ENCODE results near the gene VSIR.

The VSIR gene

DNA sequence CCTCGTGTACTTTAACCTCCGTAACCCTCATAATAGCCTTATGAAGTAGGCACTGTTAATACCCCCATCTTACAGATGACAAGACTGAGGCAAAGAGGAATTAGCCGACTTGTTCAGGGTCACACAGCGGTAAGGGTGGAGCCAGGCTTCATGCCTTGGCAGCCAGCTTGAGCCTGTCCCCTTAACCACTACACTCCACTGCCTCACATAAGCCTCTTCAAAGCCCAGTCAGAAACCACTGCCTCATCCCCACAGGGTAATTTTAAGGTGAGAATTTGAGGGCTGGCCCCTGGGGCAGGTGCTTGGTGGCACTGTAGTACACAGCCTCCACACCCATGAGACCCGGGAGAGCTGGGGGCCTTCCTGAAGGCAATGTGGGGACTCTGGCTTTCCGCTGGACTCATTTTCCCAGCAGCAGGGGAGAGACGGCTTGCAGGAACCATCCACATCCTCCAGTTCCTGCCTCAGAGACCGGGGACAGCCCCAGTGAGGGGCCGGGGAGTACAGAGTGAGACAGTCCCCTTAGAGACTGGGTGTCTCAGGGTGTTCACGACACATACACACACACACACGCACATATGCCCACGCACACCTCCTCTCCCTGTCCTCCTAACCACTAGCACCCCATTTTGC, 46.1 kb downstream of the VSIR start:
- no peak for DNase-seq

DNA sequence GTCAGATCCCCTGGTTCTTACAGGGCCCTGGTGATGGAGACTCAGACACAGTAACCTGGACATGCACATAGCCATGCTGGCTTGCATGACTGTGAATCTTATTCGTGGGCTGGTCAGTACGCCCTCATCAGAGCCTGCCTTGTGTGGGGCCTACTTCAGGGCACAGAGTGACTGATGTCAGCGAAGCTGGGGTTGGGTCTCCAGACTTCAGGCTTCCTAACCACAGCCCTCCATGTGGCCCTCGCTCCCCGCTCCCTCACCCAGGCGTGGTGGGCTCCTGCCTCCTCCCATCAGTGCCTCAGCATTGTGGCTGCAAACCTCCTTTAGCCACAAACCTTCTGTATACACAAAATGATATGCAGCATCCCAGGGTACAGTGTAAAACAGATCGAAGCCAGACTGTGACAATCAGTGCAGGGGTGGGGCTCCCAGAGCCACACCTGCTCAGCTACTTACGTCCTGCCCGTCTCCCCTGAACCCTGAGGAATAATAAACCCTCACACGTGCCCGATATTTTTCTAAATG, 46.7 kb downstream of the VSIR start:
- no peak for DNase-seq

DNA sequence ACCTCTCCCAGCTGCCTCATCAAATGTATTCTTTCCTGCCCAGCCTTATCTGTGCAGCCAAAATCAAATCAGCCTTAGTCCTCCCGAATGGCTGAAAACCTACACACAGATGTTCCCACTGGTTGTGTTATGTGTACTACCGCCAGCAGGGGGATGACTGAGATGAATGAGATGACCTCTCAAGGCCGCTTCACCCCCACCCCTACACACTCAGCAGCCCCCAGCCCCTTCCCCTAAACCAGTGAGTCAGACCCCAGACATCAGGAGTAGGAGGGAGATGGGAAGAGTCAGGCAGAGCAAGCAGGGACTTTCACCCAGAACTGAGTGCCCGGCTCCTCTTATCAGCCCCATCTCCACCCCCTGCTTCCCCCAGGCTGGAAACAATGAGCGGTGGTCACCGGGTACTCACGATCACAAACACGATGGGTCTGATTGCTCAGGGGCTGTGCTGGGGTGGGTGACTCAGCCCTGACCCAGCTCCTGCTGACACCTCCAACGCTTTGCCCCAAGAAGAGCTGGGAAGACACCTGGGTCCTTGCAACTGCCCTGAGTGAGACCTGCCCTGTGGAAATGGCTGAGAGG, 47.2 kb downstream of the VSIR start:
- DNase-seq = no peak

DNA sequence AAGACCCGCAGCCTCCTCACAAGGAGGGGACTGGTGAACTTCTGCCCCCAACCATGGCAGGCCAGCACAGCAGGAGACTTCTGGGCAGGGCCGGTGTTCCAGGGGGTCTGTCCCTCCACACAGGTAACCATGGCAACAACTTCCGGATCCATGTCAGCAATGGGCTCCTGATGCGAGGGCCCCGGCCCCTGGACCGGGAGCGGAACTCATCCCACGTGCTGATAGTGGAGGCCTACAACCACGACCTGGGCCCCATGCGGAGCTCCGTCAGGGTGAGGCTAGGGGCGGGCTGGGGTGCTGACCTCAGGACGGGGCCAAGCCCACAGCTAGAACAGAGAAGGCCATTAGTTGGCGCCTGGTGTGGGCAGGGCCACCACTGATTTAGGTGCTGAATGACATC, 48.1 kb downstream of the VSIR start:
- DNase-seq = no peak

DNA sequence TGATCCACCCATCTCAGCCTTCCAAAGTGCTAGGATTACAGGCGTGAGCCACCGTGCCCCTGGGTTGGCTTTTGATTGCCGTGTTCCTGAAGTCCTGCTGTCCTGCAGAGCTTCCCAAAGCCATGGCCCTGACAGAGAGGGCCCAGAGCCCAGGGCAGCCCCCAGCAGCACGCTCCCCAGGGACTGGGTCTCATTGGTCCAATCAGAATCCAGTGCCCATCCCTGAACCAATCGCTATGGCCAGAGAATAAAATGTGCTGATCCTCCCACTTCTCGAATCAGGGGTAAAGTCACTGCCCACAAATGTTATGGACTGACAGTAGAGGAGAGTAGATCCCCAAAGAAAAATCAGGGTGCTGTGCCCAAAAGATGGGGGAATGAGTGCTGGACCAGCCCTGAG, 48.8 kb downstream of the VSIR start:
- no peak for DNase-seq

DNA sequence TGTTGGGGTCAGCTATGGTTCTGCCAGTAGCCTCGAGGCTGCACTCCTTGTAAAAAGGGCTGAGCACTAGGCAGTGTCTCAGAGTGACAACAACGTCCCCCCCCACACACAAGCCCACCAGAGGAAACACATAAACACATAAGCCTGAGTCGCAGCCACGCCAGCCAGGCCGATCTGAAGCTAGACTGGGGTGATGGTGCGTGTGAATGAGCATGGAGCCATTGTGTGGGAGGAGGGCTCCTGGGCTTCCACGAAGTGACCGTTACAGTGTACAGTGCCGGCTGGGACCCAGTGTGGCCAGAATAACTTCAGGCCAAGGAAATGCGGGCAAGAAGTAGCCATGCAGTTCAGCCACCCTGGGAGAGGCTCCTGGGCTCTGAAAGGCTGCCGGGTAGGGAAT, 50.0 kb downstream of the VSIR start:
- DNase-seq = no peak

DNA sequence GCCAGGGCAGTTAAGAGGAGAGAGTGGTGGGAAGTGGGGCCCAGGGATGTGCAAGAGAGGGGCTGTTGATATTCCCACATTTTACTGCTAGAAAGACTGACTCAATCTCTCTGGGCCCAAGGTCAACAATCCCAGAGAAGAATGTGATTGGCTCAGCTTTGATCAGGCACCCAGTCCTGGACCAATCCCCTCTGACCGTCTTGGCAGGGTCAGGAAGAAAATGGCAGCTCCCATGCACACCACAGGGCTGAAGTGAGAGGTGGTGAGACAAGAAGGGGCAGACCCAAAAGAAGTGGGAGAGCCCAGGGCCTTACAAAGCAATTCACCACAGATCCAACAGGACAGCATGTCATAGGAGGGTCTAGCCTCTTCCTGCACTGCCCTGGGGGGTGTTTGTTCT, 50.5 kb downstream of the VSIR start:
- DNase-seq = no peak

DNA sequence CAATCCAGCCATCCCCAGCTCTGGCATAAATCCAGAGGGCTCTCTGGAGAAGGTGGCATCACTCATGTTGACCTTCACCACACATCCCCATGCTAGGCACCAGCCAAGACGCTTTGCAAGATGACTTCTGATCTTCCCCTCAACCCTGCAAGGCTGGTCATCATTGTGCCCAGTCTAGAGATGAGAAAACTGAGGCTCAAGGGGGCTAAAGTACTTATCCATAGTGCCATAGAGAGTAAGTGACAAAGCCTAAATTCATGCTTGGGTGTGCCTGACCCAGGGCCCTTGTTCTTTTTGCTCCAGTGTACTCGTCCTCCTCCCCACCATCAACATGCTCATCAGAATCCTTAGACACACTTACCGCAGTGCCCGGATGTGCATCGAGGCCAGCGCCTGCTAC, 52.0 kb downstream of the VSIR start:
- DNase-seq = no peak

DNA sequence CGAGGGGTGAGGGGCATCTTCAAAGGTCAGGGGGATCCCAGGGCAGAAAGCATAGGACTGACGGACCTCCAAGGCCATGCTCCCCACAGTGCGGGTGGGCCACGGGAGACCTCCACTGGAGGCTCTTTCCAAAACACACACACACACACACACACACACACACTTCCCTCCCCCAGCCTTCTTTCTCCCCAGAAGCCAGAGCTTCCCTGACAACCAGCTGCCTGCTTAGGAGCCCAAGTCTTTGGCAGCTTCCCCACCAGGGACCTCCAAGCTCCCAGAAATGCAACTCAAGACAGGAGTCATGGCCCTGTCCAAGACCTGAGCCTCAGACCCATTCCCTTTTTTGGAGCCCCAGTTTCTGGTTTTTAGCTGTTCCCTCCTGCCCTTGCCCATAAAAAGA, 53.0 kb downstream of the VSIR start:
- DNase-seq = no peak

DNA sequence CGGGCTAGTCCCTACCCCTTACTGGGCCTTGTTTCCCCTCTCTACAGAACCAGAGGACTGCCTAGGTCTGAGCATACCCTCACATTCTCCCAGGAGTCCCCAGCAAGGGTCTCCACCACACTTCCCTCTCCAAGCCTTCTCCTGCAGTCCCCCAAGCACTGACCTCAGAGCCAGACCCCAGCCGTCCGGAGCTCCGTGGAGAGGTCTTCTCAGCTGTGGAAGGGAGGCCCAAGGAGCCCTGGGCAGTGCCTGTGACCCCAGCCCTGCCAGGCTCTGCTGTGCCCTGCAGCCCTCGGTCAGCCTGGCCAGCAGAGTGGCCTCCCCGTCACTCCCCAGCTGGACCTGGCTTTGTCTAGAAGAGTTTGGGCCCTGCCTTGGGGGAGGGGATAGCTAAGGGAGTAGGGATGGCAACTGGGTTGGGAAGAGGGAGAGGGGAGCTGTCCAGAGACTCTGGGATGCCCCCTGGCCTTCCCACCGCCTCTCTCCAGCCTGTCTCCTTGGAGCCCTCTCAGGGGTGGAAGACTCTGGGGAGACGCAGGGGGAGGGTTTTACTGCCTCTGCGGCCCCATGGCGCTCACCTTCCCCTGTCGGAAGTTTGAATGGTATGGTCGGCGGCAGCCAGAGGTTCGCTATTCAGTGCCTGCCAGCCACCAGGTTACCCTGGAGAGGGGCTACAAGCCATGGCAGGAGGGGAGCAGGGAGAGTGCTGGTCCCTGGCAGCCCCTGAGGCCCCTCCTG, 53.7 kb downstream of the VSIR start, which contains the start of gene C10orf105:
Gene C10orf105, minus strand, starts transcription at position 315 of the 738 bp plus-strand sequence. CDS start 3,441 bp downstream, outside the sequence.
- no peak for DNase-seq

DNA sequence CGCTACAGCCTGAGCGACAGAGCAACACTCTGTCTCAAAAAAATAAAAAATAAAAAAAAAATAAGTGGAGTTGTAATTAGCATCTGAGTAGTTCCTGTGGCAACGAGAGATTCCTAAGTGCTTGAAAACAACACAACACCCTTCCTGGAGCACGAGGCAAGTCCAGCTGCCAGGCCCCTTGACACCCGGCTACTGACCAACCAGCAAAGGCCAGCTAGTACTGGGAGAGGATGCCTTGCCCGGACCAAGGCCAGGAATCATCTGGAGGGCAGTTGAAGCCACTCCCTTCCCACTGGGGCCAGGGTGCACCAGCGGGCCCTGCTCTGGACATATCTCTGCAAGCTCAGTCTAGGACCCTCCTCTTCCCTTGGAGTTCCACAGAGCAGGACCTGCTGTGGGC, 54.3 kb downstream of the VSIR start:
- no peak for DNase-seq

DNA sequence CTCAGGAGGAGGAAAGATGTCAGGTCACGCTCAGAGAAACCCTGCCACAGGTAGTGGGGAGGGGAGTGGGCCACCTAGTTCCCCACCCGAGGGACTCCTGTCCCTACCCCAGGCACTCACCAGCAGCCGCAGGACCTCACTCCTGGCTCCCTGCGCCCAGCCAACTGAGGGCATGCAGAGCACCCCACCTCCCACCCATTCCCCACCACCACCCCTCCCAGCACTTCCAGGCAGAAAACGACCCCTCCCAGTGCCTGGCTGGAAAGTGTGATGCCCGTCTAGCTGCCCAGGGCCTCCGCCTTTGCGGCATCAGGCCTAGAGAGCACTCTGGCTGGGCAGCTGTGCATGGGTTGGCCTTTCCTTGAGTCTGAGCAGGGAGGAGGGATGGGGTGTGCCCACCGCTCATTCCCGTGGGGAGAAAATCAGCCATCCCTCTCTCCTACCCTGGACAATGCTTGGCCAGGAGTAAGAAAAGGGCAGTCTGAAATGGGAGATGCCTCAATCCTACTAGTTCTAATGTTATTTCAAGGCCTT, 55.1 kb downstream of the VSIR start:
- DNase-seq = no peak

DNA sequence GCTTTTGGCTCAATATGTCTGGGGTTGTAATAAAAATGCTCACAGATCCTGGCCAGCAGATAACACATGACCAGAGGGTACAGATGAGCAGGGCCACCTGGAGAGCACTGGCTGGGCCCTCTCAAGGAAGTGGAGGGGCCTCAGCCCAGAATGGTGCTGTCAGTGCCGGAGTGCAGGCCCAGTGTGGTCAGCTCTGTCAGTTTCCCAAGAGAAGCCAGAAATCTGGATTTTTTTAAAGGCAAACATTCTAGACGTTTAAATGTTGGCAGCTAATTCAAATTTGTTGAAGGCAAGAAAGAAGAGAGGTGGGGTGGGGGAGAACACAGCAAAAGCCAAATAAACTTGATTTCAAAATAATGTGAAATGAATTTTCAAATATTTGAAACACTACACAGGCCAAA, 55.8 kb downstream of the VSIR start:
- DNase-seq = no peak

DNA sequence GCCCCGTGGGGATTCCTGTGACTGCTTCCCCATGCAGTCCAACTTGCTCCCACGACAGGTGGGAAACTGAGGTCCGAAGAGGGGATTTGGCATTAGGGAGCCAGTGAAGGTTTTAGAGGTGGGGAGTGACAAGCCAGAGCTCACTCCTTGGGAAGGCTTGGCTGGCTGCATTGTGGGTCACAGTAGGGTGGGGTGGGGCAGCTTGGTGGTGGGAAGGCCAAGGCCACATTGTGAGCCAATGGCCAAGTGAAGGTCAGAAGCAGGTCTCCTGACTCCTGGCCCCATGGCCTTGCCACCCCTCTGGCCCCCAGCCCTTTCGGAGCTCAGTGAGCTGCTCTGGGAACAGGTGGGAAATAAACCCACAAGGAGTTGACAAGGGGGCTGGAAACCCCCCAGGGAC, 56.3 kb downstream of the VSIR start:
- no peak for DNase-seq

DNA sequence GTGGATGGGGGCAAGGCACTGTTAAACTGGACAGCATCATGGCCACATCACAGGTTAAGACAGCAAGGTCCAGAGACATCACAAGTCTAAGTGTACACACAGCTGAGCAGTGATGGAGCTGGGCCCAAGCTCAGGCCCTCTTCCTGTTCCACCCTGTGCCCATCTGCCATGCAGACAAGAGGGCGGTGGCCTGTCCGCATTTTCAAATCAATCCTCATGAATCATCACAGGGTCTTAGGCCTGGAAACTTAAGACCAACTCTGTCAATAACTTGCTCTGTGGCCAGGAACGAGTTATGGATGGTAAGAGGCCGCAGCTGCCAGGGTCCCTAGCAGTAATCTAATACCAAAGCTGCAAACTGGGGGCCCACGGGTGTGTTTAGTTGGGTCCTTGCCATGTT, 56.9 kb downstream of the VSIR start:
- no peak for DNase-seq

DNA sequence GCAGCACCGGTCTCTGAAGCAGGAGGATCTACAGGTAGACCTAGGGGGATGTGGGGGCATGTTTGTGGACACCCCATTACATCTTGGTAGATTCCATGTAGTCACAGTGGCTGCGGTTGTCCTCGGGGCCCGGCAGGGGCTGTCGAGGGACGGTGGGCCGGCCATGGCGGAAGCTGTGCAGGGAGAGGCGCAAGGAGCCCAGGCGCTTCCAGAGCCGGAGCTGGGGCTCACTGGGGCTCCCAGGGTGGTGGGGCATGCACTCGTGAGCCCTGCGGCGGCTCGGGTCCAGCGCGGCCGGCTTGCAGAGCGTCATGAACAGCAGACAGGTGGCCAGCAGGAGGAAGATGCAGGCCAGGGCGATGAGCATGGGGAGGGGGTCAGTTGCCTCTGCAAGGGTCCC, 57.5 kb downstream of the VSIR start:
- no peak for DNase-seq

DNA sequence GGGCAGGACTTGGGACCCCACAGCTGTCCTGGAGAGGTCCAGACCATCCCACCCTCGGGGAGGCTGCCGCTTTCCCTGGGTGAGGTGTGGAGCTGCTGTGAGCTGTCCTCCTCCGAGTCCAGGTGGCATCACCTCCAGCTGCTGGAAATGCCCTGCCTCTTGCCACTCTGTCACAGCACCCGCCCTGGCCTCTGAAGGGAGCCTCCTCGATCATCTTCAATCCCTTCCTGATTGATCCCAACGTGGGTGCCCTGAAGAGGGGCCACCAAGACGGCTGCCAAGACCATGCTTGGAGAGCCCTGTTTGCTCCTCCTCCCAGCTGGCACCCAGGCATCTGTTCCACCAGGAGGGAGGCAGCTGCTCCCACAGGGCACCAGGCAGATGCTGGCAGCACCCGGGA, 58.3 kb downstream of the VSIR start:
- DNase-seq = no peak

DNA sequence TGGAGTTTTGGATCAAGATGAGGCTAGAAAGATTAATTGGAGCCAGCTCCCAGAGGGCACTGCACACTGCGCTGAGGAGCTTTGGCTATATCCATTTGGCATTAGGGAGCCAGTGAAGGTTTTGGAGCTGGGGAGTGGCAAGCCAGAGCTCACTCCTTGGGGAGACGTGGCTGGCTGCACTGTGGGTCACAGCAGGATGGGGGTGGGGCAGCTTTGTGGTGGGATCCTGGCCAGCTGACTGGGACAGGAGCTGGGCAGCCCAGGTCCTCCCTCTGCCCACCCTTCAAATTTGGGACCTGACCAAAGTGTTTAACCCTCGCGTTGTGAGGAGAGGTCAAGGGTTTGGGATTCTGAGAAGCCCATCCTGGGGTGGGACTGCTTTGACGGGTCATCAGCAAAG, 58.7 kb downstream of the VSIR start:
- DNase-seq = no peak

DNA sequence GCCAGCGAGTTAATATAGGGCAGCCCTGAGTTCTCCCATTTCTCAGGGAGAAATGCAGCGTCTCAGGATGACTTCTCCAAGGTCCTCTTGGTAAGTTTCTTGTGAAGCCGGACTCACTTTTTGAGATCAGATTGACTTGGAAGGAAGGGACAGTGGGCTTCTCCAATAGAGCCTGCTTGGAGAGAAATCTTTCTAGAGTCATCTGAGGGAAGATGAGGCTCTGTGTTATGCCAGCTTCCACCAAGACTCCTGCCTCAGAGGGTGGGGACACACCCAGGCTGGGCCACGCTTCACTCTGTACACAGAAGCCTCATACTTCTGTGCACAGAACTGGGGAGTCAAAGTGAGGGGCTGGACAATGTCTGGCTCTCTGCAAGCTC, 59.3 kb downstream of the VSIR start:
- no peak for DNase-seq

DNA sequence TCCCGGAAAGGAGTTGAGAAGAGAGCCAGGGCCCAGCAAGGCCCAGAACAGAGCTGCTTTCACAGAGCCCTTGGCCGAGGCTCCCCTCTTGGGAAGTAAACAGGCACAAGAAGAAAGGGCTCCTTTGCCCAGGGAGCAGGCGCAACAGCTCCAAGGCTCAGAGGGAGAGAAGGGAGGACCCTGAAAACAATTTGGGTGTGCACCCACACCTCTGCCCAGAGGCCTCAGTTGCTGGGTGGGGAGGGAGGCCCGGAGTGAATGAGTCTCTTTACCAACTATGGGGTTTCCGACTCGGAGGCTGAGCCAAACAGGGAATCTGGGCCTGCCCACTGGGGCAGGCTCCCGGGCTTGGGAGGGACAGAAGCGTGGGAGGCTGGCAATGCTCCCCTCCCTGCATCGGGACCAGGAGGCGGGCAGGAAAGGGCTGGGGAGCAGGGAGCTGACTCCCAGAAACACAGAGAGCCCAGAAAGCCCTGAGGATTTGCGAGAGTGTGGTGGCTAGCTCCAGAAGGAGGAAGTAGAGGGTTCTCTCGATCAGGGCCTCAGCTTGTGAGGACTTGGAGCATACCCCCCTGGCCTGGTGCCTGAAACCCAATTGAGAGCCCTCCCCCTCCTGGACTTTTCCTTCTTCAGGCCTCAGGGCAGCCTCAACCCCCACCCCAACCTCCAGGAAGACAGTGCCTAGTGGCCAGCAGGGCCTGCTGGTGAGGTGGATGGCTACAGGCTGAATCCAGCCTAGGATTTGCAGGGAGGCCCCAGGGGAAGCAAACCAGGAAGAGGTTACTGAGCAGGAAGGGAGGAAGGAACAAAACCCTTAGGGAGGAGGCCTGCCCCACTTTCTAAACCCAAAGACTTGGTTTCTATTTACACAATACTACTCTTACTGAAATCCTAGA, 59.9 kb downstream of the VSIR start:
- DNase-seq = no peak

DNA sequence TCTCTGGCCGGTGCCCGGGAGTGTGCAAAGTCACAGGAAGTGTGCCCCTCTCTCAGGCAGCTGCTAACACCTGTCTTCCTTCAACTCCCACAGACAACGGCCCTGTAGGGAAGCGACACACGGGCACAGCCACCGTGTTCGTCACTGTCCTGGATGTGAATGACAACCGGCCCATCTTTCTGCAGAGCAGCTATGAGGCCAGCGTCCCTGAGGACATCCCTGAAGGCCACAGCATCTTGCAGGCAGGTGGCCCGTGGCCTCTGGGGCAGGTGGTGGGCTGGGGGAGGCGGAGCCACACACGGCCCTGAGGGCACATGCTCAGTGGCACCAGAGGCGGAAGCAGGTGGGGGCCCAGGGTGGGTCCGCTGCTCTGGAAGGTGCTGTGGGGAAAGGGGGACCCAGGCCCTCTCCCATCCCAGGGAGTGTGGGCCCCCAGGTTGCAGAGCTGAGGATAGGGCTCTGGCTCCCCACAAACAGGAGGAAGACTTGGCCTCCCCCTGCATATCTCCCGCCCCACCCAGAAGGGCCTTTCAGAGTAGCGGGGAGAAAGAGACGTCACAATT, 60.7 kb downstream of the VSIR start:
- no peak for DNase-seq

DNA sequence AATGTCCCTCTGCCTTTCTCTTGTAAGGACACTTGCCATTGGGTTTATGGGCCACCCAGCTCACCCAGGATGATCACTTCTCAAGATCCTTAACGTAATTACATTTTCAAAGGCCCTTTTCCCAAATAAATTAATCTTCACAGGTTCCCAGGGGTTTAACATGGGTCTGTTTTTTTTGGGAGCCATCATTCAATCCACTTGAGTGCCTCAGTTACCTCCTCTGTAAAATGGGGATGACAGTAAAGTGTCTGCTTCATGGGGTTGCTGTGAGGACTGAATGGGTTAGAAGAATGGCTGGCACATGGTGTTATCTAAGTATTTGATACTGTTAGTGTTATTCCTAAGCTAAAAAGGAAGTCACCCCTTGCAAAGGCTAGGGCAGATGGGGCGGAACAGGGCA, 61.1 kb downstream of the VSIR start:
- no peak for DNase-seq

All from SHP77 treated with DMSO at 0.1 percent for 48 hours (cell line).